ENCODE measurements around the gene NPPA.

DNA sequence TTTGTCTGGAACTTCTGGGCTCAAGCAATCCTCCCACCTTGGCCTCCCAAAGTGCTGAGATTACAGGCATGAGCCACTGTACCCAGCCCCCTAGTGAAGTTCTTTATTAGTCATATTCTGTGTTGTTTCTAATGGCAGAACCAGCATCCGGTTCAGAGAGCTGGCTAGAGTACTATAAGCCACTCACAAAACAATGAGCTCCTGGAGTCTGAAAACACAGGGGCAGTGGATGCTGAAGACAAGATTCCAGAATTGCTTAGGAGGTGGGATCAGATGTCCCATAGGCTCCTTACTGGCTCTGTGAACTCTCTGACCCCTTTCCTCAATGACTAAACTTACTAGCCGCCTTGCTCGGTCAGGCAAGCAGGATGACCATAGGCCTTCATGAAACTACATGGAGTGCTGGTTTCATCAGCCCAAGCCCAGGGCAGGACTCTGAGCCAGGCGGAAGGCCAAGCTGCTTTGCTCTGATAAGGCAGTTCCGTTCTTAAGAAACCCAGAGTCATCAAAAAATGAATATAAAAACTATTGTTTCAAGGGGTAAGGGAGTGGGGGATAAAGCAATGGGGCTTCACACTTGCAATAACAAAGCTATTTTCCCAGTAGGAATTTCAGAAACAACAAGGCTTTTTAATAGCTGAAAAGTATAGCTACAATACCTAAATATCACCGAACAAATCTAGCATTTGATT lies 49.9 kb downstream of the NPPA start:
- TF ChIP-seq, protein P1, sequence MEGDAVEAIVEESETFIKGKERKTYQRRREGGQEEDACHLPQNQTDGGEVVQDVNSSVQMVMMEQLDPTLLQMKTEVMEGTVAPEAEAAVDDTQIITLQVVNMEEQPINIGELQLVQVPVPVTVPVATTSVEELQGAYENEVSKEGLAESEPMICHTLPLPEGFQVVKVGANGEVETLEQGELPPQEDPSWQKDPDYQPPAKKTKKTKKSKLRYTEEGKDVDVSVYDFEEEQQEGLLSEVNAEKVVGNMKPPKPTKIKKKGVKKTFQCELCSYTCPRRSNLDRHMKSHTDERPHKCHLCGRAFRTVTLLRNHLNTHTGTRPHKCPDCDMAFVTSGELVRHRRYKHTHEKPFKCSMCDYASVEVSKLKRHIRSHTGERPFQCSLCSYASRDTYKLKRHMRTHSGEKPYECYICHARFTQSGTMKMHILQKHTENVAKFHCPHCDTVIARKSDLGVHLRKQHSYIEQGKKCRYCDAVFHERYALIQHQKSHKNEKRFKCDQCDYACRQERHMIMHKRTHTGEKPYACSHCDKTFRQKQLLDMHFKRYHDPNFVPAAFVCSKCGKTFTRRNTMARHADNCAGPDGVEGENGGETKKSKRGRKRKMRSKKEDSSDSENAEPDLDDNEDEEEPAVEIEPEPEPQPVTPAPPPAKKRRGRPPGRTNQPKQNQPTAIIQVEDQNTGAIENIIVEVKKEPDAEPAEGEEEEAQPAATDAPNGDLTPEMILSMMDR (IDR thresholded peaks at IDR 0.05): no peak
- no peak for TF ChIP-seq POLR2AphosphoS5 (IDR thresholded peaks at IDR 0.05)
- no peak for TF ChIP-seq POLR2A (IDR thresholded peaks at IDR 0.05; ENCODE audit: low read depth)
- TF ChIP-seq EP300 (IDR thresholded peaks at IDR 0.05): no peak
